H1 (cell line): ENCODE results near the gene NUDT9. TPM values are rescaled to one million over a fixed set of nuclear protein-coding genes. Genes with fewer than 3 reads are reported as not detected.

Experiments
- CTCF ChIA-PET: fragments of 300-600 bp; sonication (Branson Sonifier 250); formaldehyde crosslinking; loops from one replicate; lab custom pipeline; 2021; ENCODE audit not compliant: partially characterized antibody; lab: Charles Lee
- POLR2A ChIA-PET: fragments of 300-600 bp; sonication (Branson Sonifier 250); formaldehyde crosslinking; loops from one replicate; lab custom pipeline; 2021; ENCODE audit warnings: inconsistent platforms; ENCODE audit not compliant: partially characterized antibody; lab: Charles Lee
- DNase-seq, 2 experiments: peaks; one replicate each; pipeline versions ENCODE4 v3.0.0 to v3.0.0-alpha.2; 2010 to 2022; ENCODE audit warnings: low spot score in 2 of 2, low read depth in 1 of 2, mixed read lengths in 1 of 2
- FAIRE-seq: peaks from 2 replicates; lab custom pipeline; 2011; peaks lifted over from hg19 to GRCh38; lab: Jason Lieb, UNC
- H2AFZ ChIP-seq: 2 replicates; pipeline ENCODE4 v1.8.1; 2012; ENCODE audit warnings: low read length, inconsistent platforms
- H2AK5ac ChIP-seq: 2 replicates; pipeline ENCODE4 v1.6.1; 2013; ENCODE audit warnings: low read depth, low read length
- H2BK120ac ChIP-seq: replicated peaks from 2 replicates; pipeline ENCODE3; 2013; ENCODE audit warnings: low read depth, low read length, inconsistent platforms
- H2BK12ac ChIP-seq: 2 replicates; pipeline ENCODE4 v1.6.1; 2013; ENCODE audit warnings: low read depth, low read length
- H2BK15ac ChIP-seq: 2 replicates; pipeline ENCODE4 v1.6.1; 2013; ENCODE audit warnings: low read length
- H2BK20ac ChIP-seq: 2 replicates; pipeline ENCODE4 v1.6.1; 2013; ENCODE audit warnings: low read length
- H2BK5ac ChIP-seq: 2 replicates; pipeline ENCODE4 v1.6.1; 2013; ENCODE audit warnings: low read depth, low read length
- H3K14ac ChIP-seq: 2 replicates; pipeline ENCODE4 v1.6.1; 2013; ENCODE audit warnings: inconsistent platforms; ENCODE audit not compliant: insufficient read length
- H3K18ac ChIP-seq: 2 replicates; pipeline ENCODE4 v1.6.1; 2013; ENCODE audit warnings: low read length; ENCODE audit errors: extremely low read depth
- H3K23ac ChIP-seq: 2 replicates; pipeline ENCODE4 v1.6.1; 2013; ENCODE audit warnings: inconsistent platforms; ENCODE audit not compliant: insufficient read length
- H3K23me2 ChIP-seq: 2 replicates; pipeline ENCODE4 v1.6.1; 2013; ENCODE audit warnings: low read depth, low read length
- H3K27ac ChIP-seq: 2 replicates; pipeline ENCODE4 v1.6.1; 2011; ENCODE audit warnings: low read depth, low read length, inconsistent platforms
- H3K27me3 ChIP-seq, 4 experiments: replicated peaks in 1 of 4; 1 replicate in 1 of 4; 2 replicates in 3 of 4; pipeline versions ENCODE4 v1.6.1 to v1.8.1; 2011 to 2013; ENCODE audit warnings: low read length in 3 of 4, mild to moderate bottlenecking in 3 of 4, inconsistent platforms in 2 of 4, mixed read lengths in 2 of 4, moderate library complexity in 1 of 4; ENCODE audit not compliant: control insufficient read depth in 3 of 4, insufficient read depth in 3 of 4; ENCODE audit errors: extremely low read depth in 1 of 4
- H3K36me3 ChIP-seq, 4 experiments: 2 replicates each; pipeline versions ENCODE4 v1.6.1 to v1.8.1; 2011 to 2013; ENCODE audit warnings: mild to moderate bottlenecking in 4 of 4, low read length in 3 of 4, moderate library complexity in 2 of 4, control low read depth in 1 of 4, inconsistent platforms in 1 of 4; ENCODE audit not compliant: insufficient read depth in 4 of 4, control insufficient read depth in 2 of 4
- H3K4ac ChIP-seq: replicated peaks from 2 replicates; pipeline ENCODE3; 2013; ENCODE audit warnings: low read length, low read depth, mixed read lengths, inconsistent platforms; ENCODE audit not compliant: insufficient read length
- H3K4me1 ChIP-seq, 4 experiments: replicated peaks in 1 of 4; 1 replicate in 1 of 4; 2 replicates in 3 of 4; pipeline versions ENCODE4 v1.6.1 to v1.8.1; 2011 to 2013; ENCODE audit warnings: low read length in 3 of 4, inconsistent platforms in 2 of 4, mixed read lengths in 1 of 4; ENCODE audit not compliant: insufficient read depth in 4 of 4, control insufficient read depth in 3 of 4
- H3K4me2 ChIP-seq, 2 experiments: 2 replicates each; pipeline versions ENCODE4 v1.6.1 to v1.8.1; 2011 to 2013; ENCODE audit warnings: low read depth in 2 of 2, low read length in 2 of 2, control low read depth in 1 of 2, inconsistent platforms in 1 of 2, mild to moderate bottlenecking in 1 of 2; ENCODE audit not compliant: insufficient read depth in 1 of 2
- H3K4me3 ChIP-seq, 4 experiments: fragments of 200-600, 300-600 bp in 1 of 4; sonication (generic), shearing (Covaris generic), sonication (Bioruptor Twin) in 1 of 4; 2 replicates each; pipeline versions ENCODE4 v1.5.1 to v1.8.1; 2011 to 2016; ENCODE audit warnings: low read length in 4 of 4, low read depth in 3 of 4, control low read depth in 2 of 4, inconsistent platforms in 2 of 4, mild to moderate bottlenecking in 2 of 4, mixed read lengths in 1 of 4, moderate library complexity in 1 of 4; ENCODE audit not compliant: insufficient read depth in 2 of 4; ENCODE audit errors: extremely low read depth in 1 of 4
- H3K56ac ChIP-seq: replicated peaks from 2 replicates; pipeline ENCODE3; 2013; ENCODE audit warnings: low read depth, mild to moderate bottlenecking, mixed read lengths, low read length, inconsistent platforms; ENCODE audit not compliant: insufficient read length
- H3K79me1 ChIP-seq: 2 replicates; pipeline ENCODE4 v1.6.1; 2013; ENCODE audit warnings: low read depth, low read length, control low read depth
- H3K79me2 ChIP-seq, 2 experiments: 2 replicates each; pipeline versions ENCODE4 v1.6.1 to v1.8.1; 2012 to 2013; ENCODE audit warnings: low read length in 2 of 2, mild to moderate bottlenecking in 2 of 2, inconsistent platforms in 1 of 2; ENCODE audit not compliant: insufficient read depth in 2 of 2, control insufficient read depth in 1 of 2
- H3K9ac ChIP-seq, 4 experiments: replicated peaks in 1 of 4; 1 replicate in 1 of 4; 2 replicates in 3 of 4; pipeline versions ENCODE4 v1.6.1 to v1.8.1; 2011 to 2013; ENCODE audit warnings: low read depth in 3 of 4, low read length in 3 of 4, control low read depth in 2 of 4, mild to moderate bottlenecking in 2 of 4, moderate library complexity in 2 of 4, inconsistent platforms in 1 of 4; ENCODE audit errors: extremely low read depth in 1 of 4
- H3K9me3 ChIP-seq, 2 experiments: 2 replicates each; pipeline versions ENCODE4 v1.6.1 to v1.8.1; 2012 to 2013; ENCODE audit warnings: mild to moderate bottlenecking in 2 of 2, moderate library complexity in 2 of 2, control low read depth in 1 of 2, inconsistent platforms in 1 of 2, low read depth in 1 of 2, low read length in 1 of 2, mixed read lengths in 1 of 2; ENCODE audit not compliant: insufficient read depth in 2 of 2
- H4K20me1 ChIP-seq, 2 experiments: replicated peaks in 1 of 2; 2 replicates each; pipeline versions ENCODE3 to v1.8.1; 2011 to 2013; ENCODE audit warnings: inconsistent platforms in 2 of 2, low read length in 2 of 2, mild to moderate bottlenecking in 1 of 2; ENCODE audit not compliant: insufficient read depth in 2 of 2, control insufficient read depth in 1 of 2
- H4K5ac ChIP-seq: 2 replicates; pipeline ENCODE4 v1.6.1; 2013; ENCODE audit warnings: low read length, low read depth, mixed read lengths, inconsistent platforms; ENCODE audit not compliant: insufficient read length
- H4K8ac ChIP-seq: 2 replicates; pipeline ENCODE4 v1.8.0; 2013; ENCODE audit warnings: mild to moderate bottlenecking, moderate library complexity, low read length, inconsistent platforms; ENCODE audit not compliant: insufficient read depth; ENCODE audit errors: extremely low read depth
- H4K91ac ChIP-seq: replicated peaks from 2 replicates; pipeline ENCODE3; 2013; ENCODE audit warnings: low read length, mixed read lengths, inconsistent platforms; ENCODE audit not compliant: insufficient read length
- CEBPB ChIP-seq: IDR thresholded peaks from 2 replicates; pipeline ENCODE4 v1.6.1; 2012; ENCODE audit warnings: low read depth, low read length
- KDM5A ChIP-seq: fragments of 200-600 bp; IDR thresholded peaks from 2 replicates; pipeline ENCODE4 v1.7.1; 2012; ENCODE audit warnings: mild to moderate bottlenecking, low read length, inconsistent platforms, mixed read lengths
- SIX5 ChIP-seq: IDR thresholded peaks from 2 replicates; pipeline ENCODE4 v1.6.1; 2011; ENCODE audit warnings: mild to moderate bottlenecking, low read depth, low read length
- WGBS, 2 experiments: shearing (Covaris generic) in 1 of 2; methylation state at CpG; one replicate each; pipeline versions ENCODE4 v1.1.6 to v1.1.7; 2013 to 2015; ENCODE audit warnings: low lambda C conversion rate in 2 of 2, mixed read lengths in 2 of 2, inconsistent platforms in 1 of 2, low coverage in 1 of 2, missing lambda C conversion rate in 1 of 2; ENCODE audit not compliant: insufficient replicate concordance in 2 of 2, insufficient coverage in 1 of 2, insufficient read length in 1 of 2; ENCODE audit errors: extremely low coverage in 1 of 2, missing lambda C conversion rate in 1 of 2; 5-methylcytosine and 5-hydroxymethylcytosine counted together
- polyA plus RNA-seq, 7 experiments: library from polyadenylated mRNA; depleted of rRNA in 3 of 7; stranded (reverse) in 5 of 7; unstranded in 2 of 7; fragments of >200 nt in 5 of 7; fragments of 200-250 nt in 2 of 7; gene quantifications; 1 replicate in 5 of 7; 2 replicates in 1 of 7; 4 replicates in 1 of 7; pipeline versions ENCODE4 v1.2.1 to v1.2.3, GENCODE V29; 2011 to 2013; ENCODE audit warnings: missing spikeins in 2 of 7, mixed read lengths in 2 of 7
- total RNA-seq: library from RNA; stranded (reverse); fragmentation: NEBNext Ultra II Directional; extraction: Animal tissue kit (Norgen Biotek cat#: 25700); gene quantifications from 2 replicates; pipeline ENCODE4 v1.2.1, GENCODE V29; 2021

Gene NUDT9
- total and polyA plus RNA-seq, 2 of the 8 experiments (the other 6 are each of a cell fraction or from before 2014, with no cell fraction given), result 13.2 to 27.6 TPM

DNA sequence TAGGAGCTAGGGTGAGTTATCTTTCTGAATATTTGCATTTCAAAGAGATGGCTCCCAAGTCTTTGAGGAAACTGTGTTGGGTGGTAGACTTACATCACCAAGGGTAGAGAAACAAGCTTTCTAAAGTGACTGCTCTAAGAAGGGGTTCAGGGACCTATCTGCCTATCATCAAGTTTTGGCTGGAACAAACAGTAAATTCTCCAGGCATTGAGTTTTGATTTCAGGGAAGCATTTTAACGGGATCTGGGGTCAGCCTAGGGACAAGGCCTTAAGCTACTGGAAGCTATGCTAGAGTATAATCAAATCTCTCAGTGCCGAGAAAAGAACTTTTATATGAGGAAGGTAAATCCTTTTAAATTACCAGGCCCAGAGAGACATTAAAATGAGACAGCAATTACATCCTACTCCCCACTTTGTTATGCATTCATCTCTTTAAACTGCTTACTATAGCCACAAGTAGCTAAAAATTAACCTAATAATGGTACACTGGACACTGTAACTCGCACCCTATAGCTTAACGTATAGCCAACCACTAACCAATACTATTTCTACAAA, 2.0 kb upstream of the NUDT9 start:
- no peak overlapping the region for H3K9ac ChIP-seq
- no peak overlapping the region for H3K14ac ChIP-seq
- peaks cover 0 to 26% of the 10 kb centered on the region in 2 experiments; a peak in 3 of 4 replicates for H3K79me2 ChIP-seq
- H3K23ac ChIP-seq, result no peak overlapping the region
- 0 out of 4 replicates have a peak, but pooled peaks cover 0 to 2% of the 10 kb centered on the region in 2 experiments for H3K9me3 ChIP-seq
- peak overlapping the region in 1 of 2 experiments; percentile 13; a peak in 1 of 4 replicates for H3K4me2 ChIP-seq
- no peaks in the 10 kb centered on the region for H4K20me1 ChIP-seq
- 93% methylated on average over 4 of the region's 4 CpGs; no CpG with 5 or more reads in 1 of the 2 experiments for WGBS, 2 experiments
- no peak overlapping the region for H3K4ac ChIP-seq
- DNase-seq, result no peak
- no peak overlapping the region for H2AFZ ChIP-seq
- peaks cover 4% of the 10 kb centered on the region for H3K79me1 ChIP-seq
- H3K27ac ChIP-seq, result no peak overlapping the region
- H3K23me2 ChIP-seq, result 0 out of 2 replicates have a peak, but pooled peaks cover 2% of the 10 kb centered on the region
- no peaks in the 10 kb centered on the region for H3K36me3 ChIP-seq
- H2BK12ac ChIP-seq, result no peak overlapping the region
- ChIA-PET CTCF (interaction anchor here (0.6 to 2.6 kb wide), 10 partner anchors 10 to 523 kb away, joined by 3 to 9 read pairs (median 4); partner anchors contain the start of gene HSD17B11), POLR2A (interaction anchor here (1.4 kb wide), 1 partner anchor 13 kb away, joined by 5 read pairs; no protein-coding TSS in a partner anchor)
- FAIRE-seq, result no peak
- no peak overlapping the region for H2BK120ac ChIP-seq
- no peak overlapping the region for H3K4me3 ChIP-seq
- no peak overlapping the region for H2BK15ac ChIP-seq
- no peak overlapping the region for H2BK5ac ChIP-seq
- H2AK5ac ChIP-seq, result no peak overlapping the region
- H4K91ac ChIP-seq, result no peak overlapping the region
- H2BK20ac ChIP-seq, result no peak overlapping the region
- no peak overlapping the region for H4K5ac ChIP-seq
- TF ChIP-seq KDM5A (no peak), SIX5 (no peak), CEBPB (no peak)
- H3K56ac ChIP-seq, result no peak overlapping the region
- peaks cover 2 to 19% (median 10%) of the 10 kb centered on the region in 4 experiments; a peak in 6 of 7 replicates for H3K4me1 ChIP-seq
- no peak overlapping the region for H4K8ac ChIP-seq
- H3K27me3 ChIP-seq, result no peaks in the 10 kb centered on the region
- no peak overlapping the region for H3K18ac ChIP-seq
